Urothelium cell line (cell line): ENCODE results near the gene THRB.
A peak's percentile ranks its signal among the peaks of the same experiment; 100 is the strongest.

Source experiments
- DNase-seq: peaks from one replicate; pipeline ENCODE4 v3.0.0; 2011; ENCODE audit warnings: low spot score, mixed read lengths
- FAIRE-seq: peaks from 2 replicates; lab custom pipeline; 2011; peaks lifted over from hg19 to GRCh38; lab: Jason Lieb, UNC

THRB gene

DNA sequence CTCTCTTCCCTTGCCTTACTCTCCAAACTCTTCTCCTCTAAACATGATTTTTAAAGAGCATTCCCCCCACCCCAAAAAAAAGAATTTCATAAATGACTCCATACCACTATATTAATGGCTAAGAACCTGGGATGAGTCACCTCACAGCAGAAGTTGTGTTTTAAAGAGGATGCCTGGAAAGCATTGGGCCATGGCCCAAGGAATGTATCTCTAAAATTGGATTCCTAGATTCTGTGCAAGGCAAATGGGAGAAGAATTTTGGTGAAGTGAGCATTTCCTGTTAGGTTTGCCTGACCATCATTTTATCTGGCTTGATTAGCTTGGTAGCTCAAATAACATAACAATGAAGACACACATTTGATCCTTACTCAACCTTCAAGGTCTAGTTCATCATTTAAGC, 298.1 kb downstream of the THRB start:
- FAIRE-seq: no peak

DNA sequence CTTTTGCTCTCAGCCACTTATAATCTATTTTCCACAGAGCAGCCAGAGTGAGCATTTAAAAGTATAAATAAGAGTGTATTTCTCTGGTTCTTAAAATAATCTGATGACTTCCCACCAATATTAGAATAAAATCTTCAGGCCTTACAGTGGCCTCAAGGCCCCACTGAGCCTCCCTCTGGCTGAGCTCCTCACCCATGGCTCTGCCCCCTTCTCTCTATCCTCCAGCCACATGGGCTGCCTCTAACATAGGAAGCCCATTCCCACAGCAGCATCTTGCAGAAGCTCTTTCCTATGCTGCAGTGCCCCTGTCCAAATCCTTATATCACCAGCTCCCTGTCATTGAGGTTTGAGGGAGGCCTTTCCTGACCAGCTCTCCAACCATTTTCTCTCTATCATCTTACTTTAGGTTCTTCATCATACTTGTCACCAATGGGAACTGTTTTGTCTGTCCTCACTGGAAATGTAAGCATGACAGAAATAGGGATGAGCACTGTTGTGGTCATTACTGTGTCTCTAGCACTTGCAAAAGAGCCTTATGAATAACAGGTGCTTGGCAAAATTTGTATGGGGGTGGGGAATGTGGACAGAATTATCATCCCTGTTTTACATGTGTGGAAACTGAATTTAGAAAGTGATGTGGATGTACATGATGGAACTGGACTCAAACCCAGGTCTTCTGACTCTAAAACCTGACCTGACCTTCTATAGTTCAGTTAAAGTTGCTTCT, 299.0 kb downstream of the THRB start:
- DNase-seq (no peak), FAIRE-seq (no peak)

More for the DNA sequence above, 298.1 kb downstream of the THRB start:
- no peak for DNase-seq

DNA sequence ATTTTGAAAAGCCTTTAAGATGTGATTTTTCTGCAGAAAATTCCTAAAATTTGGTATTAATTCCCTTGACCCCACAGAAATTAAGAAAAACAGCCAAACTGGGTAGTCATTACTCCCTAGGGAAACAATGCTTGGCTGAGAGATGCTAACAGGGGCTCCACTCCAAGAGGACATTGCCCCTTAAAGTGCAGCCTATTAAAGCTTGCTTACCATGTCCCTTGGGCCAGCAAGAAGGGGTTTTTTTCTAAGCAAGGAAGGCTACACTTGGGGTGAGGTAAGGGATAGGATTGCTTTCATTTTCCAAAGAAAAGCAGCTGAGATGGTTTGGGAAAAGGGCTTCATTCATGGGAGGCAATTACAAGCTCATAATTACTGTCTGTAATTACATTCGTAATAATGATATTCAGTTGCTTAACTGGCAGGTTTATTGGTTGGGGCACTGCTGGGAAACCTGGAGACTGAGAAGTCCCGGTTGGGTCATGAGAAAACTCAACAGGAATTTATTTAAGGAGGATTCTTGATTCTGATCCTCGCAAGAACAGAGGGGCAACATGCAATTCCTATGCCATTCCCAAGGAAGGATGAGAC, 302.1 kb downstream of the THRB start:
- FAIRE-seq: no peak
- no peak for DNase-seq

DNA sequence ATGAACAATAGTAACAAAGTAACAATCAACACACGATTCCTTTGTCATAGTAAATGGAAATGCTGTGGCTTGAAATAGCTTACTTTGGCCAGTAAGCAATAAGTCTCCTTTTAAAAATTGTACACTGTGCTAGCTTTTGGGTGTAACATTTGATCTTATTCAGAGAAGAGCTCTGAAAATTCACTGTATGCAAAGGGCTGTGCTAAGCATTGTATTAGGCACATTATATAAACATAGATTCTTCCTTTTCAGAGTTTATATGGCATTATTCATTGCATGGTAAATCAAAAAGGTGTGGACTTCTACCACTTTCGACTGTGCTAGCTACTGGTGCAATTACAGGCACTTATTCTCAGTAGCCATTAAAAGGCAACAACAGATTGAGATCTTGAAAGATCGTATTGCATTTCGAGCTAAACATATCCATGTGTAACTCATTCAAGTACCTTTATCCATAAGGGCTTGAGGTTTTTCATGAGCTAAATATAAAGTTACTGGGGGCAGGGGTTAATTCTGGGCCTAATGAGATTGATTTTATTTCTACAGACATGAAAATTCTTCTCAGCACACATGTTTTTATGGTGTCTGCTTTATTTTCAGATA, 302.7 kb downstream of the THRB start:
- DNase-seq (no peak), FAIRE-seq (no peak)

DNA sequence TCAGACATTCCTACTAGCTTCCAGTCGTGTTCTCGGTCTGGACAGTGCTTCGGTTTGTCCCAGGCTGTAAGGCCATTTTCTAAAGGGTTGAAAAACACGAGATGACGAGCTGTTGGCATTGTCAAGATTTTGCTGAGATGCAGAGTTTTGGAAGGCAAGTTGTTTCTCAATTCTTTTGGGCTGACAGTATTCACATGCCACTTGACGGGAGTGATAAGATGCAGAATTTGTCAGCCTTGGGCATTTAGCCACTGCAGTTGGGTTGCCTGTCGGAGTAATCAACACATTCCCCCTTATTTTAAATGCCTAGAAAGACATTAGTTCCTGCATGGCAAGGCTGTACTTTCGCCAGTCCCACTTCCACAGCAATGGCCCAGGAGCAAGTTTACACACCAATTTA, 304.4 kb downstream of the THRB start:
- no peak for FAIRE-seq

DNA sequence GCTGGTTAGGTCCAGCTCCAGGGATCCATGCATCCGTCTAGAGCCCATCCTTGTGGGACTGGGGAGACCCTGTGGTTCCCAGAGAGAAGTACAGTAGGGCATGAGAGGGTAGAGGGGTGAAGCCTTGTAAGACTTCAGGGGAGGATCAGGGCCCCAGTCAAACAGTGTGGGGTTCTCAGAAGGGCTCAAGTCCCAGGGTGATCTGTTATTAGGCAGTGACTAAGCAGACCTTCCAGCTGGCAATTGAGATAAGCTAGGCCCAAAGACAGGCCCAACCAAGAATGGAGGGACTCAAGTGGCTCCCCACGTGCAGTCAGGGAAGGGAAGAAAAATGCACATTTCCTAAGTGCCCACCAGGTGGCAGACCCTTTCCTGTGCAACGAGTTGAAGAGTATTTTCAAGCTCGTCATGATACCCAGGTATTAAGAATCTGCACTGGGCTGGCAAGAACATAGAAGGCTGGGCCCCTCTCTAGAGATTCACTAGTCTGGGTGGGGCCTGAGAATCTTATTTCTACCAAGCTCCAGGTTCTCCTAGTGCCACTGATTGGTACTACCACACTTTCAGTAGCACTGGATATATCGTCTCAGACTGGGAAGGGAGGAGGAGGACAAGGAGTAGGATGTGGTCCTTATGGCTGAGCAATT, 308.8 kb downstream of the THRB start:
- DNase-seq (peak; percentile 64), FAIRE-seq (no peak)

More for the DNA sequence above, 304.4 kb downstream of the THRB start:
- DNase-seq: no peak

DNA sequence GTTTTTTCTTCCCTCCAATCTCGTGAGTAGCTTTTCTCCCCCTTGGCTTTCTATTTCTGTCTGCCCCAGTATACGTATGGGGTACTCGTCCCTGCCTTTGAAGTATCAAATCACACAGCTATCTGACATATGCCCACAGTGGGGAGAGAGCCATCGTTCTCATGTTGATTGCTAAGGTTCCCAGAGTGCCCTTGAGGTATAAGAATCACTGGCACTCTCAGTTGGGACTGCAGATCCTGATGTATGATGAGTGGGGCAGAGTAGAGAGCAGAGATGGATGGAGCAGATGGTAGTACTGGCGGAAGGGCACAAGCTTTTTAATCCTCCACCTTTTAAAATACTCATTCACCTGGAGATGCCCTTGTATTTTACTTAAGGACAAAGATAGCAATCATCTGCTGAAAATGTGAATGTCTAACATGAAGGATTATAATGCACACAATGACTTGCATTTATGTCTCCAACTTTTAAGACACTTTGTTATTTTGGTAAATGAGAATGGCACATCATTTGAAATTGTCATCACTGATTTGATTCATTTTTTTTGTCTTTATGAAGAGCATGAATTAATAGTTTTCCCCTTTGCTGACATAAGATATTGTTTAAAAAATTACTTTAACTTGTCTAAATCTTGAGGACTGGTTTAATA, 310.0 kb downstream of the THRB start:
- no peak for DNase-seq
- no peak for FAIRE-seq

DNA sequence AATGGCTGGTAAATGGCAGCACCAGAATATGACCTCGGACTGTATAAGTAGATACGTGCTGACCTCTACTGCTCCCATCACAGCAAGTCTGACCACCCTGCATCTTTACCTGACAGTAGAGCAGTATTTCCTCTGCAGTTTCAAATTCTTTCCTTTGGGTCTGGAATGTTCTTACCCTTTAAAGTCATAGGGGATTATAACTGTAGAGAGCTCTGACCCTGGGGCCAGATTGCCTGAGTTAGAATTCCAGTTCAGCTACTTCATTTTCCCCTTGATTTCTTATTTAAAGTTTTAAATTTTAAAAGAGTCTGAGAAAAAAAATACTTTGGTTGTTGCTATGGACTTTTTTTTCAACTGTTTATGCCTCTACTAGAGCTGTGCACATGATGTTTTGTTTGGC, 311.9 kb downstream of the THRB start:
- DNase-seq: no peak
- no peak for FAIRE-seq

DNA sequence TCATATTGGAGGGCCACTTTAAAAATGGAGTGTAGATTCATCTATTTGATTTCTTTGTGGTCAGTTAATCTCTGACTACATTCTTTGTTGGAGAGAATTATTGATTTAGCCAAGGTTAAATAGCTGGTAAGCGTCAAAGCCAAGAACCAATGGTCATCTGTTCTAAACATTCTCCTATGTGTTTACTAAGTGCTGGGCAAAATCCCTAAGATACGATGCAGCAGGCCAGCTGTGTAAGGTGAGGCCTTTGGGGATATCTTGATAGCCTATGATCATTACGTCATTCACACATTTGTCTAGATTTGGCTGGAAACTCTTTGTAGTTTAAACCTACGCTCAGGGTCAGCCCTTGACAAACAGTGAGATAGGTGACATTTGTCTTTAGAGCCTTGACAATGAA, 313.4 kb downstream of the THRB start:
- no peak for DNase-seq
- FAIRE-seq: no peak

DNA sequence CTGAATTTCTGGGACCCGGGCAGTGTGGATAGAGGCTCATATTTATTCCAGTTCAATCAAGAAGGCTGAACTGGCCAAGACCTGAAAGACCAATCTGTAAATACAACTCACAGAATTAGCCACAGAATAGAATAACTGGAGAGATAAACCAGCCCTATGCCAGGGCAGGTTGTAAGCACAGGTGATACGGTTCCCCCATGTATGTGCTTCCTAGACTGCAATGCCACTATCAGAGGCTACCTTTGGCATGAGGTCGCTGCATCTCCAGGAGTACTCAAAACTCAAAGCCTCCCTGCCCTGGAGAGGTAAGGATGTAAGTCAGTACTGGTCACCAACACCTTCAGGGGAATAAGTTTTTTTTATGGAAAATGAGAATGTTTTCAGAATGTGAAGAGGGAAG, 314.0 kb downstream of the THRB start:
- no peak for DNase-seq
- no peak for FAIRE-seq

DNA sequence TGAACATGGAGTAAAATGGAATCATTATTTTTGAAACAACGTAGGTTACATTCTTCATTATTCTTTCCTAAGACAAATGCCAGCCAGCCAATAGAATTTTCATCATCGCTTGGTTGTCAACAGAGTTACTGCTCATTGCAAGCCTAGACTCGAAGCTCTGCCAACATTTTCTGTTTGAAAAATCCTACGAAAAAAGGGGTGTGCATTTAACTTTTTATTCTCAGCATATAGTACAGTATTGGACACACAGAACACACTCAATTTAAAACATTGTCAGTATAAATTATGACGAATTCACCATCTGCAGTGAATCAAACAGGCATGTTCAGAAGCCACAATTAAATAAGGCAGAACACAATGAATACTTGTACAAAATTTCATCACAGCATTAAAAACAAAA, 317.4 kb downstream of the THRB start:
- FAIRE-seq (no peak), DNase-seq (no peak)

DNA sequence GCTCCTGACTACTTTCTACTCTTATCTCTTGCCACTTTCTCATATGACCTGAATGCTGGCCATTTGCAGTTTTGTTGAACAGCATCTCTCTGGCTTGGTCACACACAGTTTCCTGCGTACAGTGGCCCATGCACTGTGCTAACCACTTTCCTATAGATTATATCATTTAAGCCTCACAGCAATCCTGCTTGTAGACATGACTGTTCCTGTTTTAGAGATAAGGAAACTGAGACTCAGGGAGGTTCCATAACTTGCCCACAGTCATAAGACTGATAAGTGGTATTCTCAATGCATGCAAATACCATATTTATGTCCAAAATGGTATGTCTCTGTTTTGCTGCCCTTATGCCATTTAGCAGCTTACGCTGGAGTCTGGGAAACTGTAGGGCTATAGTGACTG, 320.0 kb downstream of the THRB start:
- no peak for DNase-seq
- FAIRE-seq: no peak

DNA sequence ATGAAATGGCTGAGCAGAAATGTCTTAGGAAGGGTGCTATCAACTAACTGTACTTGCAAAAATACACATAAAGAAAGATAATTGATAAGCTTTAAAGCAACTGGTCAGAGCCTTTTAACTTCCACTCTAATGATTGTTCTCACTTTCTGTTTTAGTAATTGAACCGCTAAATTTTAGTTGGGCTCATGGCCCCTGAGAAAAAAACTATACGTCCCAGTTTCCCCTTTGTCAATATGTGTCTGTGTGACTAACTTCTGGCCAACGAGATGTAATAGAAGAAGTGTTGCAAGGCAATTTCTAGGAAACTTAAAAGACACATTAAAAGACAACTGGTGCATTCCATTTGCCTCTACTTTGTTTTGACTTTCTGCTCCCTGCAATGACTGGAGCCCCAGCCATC, 325.7 kb downstream of the THRB start:
- DNase-seq: no peak
- FAIRE-seq: no peak

DNA sequence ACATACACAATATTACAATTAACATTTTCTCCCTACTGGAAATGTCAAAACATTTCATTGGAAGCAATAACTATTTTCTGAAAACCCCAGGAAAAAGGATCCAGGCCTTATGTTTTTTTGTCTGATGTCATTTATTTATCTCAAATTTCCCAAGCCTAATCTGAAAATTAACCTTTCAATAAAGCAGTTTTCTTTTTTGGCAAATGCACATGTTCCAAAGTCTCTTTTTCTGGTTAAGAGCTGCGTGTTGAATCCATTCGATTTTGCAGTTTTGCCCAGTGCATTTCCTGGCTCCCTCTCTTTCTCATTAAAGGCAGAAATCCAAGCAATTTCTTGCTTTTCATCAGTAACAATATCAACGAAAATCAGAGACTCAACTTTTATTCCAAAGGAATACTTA, 327.2 kb downstream of the THRB start:
- DNase-seq: no peak
- no peak for FAIRE-seq

DNA sequence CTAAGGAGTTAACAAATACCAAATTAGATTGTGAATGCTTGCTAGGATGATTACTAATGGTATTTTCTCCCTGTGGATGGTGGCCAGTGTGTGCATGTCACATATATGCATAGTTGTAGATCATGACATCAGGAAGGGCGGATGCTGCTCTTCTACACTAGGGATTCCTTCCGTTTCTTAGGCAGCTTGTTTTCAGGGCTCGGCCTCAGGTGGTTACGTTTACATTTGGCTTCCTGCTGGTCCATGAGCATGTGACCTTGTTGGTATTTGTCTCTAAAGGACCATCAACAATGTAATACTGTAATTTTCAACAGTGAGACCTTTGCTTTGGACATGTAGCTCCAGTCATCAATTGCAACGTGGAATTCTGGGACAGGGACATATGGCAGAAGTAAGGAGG, 328.1 kb downstream of the THRB start:
- DNase-seq (no peak), FAIRE-seq (no peak)

DNA sequence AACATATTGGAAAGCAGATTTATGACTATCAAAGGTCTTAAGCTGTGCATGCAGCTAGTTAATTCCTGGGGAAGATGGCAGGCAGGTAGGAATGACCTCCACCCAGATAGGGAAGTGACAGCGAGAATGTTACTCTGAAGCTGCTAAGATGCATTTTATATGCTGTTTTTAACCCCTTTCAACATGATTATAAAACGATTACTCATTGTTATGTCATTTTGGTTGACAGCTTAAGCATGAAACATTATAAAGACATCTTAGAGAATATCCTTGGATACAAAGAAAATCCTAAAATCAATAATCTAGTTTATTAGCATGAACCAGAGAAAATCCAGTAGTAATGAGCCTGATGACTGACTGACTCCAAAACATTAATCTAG, 329.1 kb downstream of the THRB start:
- FAIRE-seq (peak; percentile 30), DNase-seq (no peak)

DNA sequence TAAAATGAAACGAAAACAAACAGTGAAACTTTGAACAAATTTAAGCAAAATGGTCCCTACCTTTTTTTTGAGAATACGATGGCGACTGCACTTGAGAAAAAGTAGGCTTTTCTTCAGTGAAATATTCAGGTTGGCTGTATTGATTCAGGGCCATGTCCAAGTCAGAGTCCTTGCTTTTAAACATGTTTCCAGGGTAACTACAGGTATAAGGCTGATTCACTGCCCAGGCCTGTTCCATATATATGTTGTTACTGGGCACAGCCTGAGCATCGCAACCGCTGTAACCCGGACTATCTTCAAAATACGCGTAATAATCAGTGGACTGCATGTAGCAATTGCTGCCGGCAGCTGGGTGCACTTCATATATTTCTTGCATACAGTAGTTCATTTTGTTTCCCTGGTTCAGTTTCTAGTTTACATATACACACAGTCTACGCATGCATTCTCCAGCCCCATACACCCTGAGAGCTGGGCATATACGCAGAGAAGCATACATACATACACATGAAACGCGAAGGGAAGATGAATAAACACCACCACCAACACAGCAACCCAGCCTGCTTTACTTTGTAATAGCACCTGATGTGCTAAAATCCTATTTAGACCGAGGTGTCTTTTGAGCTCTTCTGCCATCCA, 329.6 kb downstream of the THRB start:
- FAIRE-seq (no peak), DNase-seq (no peak)

DNA sequence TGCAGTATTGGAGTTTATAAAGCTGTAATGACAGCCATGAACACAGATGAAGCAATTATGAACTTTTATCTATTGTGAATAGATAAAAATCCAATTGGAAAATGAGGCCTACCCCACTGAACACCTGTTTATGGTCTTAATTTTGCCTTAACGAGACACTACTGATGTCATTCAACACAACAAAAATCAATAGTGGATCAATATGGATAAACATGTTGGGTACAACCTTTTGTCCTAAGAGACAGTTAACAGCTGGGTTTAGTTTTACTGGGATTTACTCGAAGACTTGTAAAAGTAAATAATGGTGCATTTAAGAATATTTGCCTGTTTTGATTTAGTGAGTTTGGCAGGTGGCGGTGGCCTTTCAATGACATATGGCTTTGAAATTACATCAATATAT, 331.7 kb downstream of the THRB start:
- FAIRE-seq: no peak

DNA sequence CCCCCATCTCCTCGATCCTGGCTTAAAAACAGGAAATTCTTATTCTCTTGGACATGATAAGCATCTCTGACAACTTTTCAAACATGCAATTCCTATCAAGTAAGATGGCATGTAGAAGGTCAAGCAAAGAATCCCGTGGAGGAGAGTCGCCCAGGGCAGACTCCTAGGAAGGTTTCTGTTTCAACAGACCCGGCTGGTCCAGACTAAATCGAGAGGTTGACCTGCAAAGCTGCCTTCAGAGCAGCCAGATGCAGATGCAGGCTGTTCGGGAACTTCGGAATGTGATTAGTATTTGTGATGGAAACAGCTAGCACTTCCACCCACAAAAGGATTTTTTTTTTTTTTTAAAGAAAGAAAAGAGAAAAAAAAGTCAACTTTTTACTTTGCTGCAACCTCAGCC, 332.8 kb downstream of the THRB start:
- DNase-seq (no peak), FAIRE-seq (no peak)

More for the DNA sequence above, 331.7 kb downstream of the THRB start:
- DNase-seq: no peak

DNA sequence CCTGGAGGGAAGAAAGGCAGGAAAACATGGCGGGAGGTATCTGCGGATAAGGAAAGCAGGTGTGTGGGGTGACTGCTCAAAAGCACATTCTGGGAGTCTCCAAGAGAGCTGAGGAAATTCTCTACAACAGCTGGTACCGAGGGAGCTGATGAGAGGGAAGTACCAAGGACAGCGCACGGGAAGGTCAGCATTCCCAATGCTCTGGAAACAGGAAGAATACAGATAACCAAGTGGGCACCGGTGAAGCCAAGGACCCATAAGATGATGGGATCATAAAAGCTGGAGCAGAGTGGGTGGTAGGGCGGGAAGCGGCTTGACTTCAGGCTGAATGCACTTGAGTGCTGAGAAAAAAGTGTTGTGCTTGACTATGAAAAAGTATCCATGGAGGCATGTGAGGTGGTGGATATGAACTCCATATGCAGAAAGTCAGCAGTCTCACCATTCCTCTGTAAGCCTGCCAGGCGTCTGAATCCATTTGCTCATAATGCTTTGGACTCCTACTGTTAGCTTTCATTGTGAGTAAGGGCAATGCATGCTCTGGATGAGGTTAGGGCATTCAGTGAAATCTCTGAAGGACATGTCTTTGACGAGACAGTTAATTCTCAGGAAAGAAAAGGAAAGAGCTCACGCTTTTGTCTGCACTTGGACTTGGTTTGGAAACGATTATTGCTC, 334.1 kb downstream of the THRB start:
- FAIRE-seq (no peak), DNase-seq (peak; percentile 23)
